Activated CD4-positive, alpha-beta memory T cell treated with anti-CD3 and anti-CD28 coated beads for 36 hours (primary cell): ENCODE results near the gene SYPL1. TPM values are rescaled to one million over a fixed set of nuclear protein-coding genes. Genes with fewer than 3 reads are reported as not detected.
A peak's percentile ranks its signal among the peaks of the same experiment; 100 is the strongest.

Experiments used
- CTCF ChIA-PET: fragments of 350-600 bp; sonication (Branson Sonifier 250); formaldehyde crosslinking; loops from one replicate; lab custom pipeline; 2021; ENCODE audit warnings: antibody characterized with exemption, inconsistent platforms; lab: Charles Lee
- POLR2A ChIA-PET: fragments of 350-600 bp; sonication (Branson Sonifier 250); formaldehyde crosslinking; loops from one replicate; lab custom pipeline; 2021; ENCODE audit warnings: antibody characterized with exemption; lab: Charles Lee
- DNase-seq: peaks from one replicate; pipeline ENCODE4 v3.0.0-alpha.2; 2020
- H3K27ac Mint-ChIP-seq: one replicate; pipeline ENCODE4 v1.8.0; 2021; ENCODE audit warnings: mixed read lengths
- H3K27me3 Mint-ChIP-seq: one replicate; pipeline ENCODE4 v1.8.0; 2021; ENCODE audit warnings: mixed read lengths
- H3K36me3 Mint-ChIP-seq: one replicate; pipeline ENCODE4 v1.8.0; 2021; ENCODE audit warnings: mixed read lengths
- H3K4me1 Mint-ChIP-seq: one replicate; pipeline ENCODE4 v1.8.0; 2021; ENCODE audit warnings: low read depth, mixed read lengths
- H3K4me3 Mint-ChIP-seq: one replicate; pipeline ENCODE4 v1.8.0; 2021; ENCODE audit warnings: mild to moderate bottlenecking, mixed read lengths
- H3K9me3 Mint-ChIP-seq: one replicate; pipeline ENCODE4 v1.8.0; 2021; ENCODE audit warnings: mixed read lengths
- intact Hi-C: fragments of 100-400 bp; cut with micrococcal nuclease; formaldehyde crosslinking; loops from one replicate; pipeline ENCODE4 v1.15.1; 2023
- total RNA-seq, 2 experiments: library from RNA; stranded (reverse); gene quantifications; one replicate each; pipeline ENCODE4 v1.2.3, GENCODE V29; 2021

SYPL1 gene
- total RNA-seq, 2 experiments from 2014 or later, result 27.4 to 29.1 TPM

- no peak for DNase-seq
- Mint-ChIP-seq H3K27me3 (peaks cover 2% of the 10 kb centered on the region), H3K9me3 (no peaks in the 10 kb centered on the region), H3K4me3 (no peak overlapping the region), H3K4me1 (peaks cover 7% of the 10 kb centered on the region), H3K36me3 (no peaks in the 10 kb centered on the region), H3K27ac (no peak overlapping the region)
- intact Hi-C loops, result no loop called here
- ChIA-PET CTCF (interaction anchor here (0.6 to 2.8 kb wide), 6 partner anchors 9 to 394 kb away, joined by 3 to 13 read pairs (median 8); no protein-coding TSS in a partner anchor), POLR2A (interaction anchor here (1.1 kb wide), 1 partner anchor 399 kb away, joined by 3 read pairs; no protein-coding TSS in a partner anchor)
These were observed 64.9 kb downstream of the SYPL1 start for GRCh38 chr7:106047184-106047583.

DNA sequence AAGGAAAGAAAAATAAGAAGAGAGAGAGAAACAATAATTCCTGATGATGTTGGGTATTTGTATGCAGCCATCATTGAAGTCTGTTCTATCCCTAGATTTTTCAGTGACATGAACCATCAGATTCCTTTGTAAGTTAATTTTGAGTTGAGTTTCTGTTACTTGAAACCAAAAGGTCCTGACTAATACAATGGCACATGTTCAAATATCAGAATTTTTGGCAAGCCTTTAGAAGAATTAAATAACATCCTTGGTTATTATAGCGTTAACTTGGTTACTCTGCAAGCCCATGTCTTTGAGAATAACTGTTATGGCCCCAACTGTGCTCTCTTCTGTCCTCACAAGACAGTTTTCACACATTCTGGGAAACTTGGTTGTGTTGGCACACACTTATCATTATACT lies 66.5 kb downstream of the SYPL1 start:
- no peaks in the 10 kb centered on the region for H3K36me3 Mint-ChIP-seq
- CTCF ChIA-PET, result interaction anchor here (1.9 to 10.4 kb wide), 3 partner anchors 109 to 389 kb away, joined by 7 to 149 read pairs (median 12); no protein-coding TSS in a partner anchor
- intact Hi-C loops, result no loop called here
- H3K4me1 Mint-ChIP-seq, result peaks cover 18% of the 10 kb centered on the region
- no peaks in the 10 kb centered on the region for H3K9me3 Mint-ChIP-seq
- POLR2A ChIA-PET, result interaction anchor here (0.5 kb wide), 1 partner anchor 40 kb away, joined by 4 read pairs; no protein-coding TSS in a partner anchor
- H3K4me3 Mint-ChIP-seq, result no peak overlapping the region
- peaks cover 2% of the 10 kb centered on the region for H3K27me3 Mint-ChIP-seq
- DNase-seq, result no peak
- H3K27ac Mint-ChIP-seq, result no peak overlapping the region

DNA sequence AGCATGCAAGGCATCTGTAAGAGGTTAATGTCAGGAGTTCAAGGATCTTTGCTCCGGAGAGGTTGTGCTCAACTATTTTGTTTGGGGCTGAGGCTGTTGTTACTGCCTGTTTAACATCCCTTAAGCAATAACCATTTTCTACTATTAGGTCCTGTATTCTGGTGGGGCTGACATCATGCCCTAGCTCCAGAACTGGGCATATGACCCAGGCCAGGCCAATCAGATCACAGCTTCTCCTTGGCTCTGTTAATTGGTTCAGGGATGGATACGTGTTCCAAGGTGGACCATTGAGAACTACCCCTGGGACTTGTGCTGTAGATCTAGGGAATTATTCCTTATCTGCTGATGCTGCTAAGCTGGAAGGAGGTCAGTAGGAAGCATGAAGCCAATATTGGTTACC lies 67.0 kb downstream of the SYPL1 start:
- no peak overlapping the region for H3K4me3 Mint-ChIP-seq
- H3K9me3 Mint-ChIP-seq, result no peaks in the 10 kb centered on the region
- CTCF ChIA-PET, result interaction anchor here (0.9 to 10.4 kb wide), 6 partner anchors 14 to 388 kb away, joined by 3 to 149 read pairs (median 10); no protein-coding TSS in a partner anchor
- H3K4me1 Mint-ChIP-seq, result peaks cover 22% of the 10 kb centered on the region
- no peaks in the 10 kb centered on the region for H3K36me3 Mint-ChIP-seq
- intact Hi-C loops, result no loop called here
- H3K27ac Mint-ChIP-seq, result no peak overlapping the region
- DNase-seq, result no peak
- POLR2A ChIA-PET, result interaction anchor here (0.5 kb wide), 1 partner anchor 40 kb away, joined by 4 read pairs; no protein-coding TSS in a partner anchor
- peaks cover 2% of the 10 kb centered on the region for H3K27me3 Mint-ChIP-seq

GRCh38 chr7:106042196-106042611 lies 69.9 kb downstream of the SYPL1 start:
- Mint-ChIP-seq H3K4me3 (no peak overlapping the region), H3K27ac (peak overlapping the region; percentile 36), H3K36me3 (no peaks in the 10 kb centered on the region), H3K27me3 (peaks cover 2% of the 10 kb centered on the region), H3K9me3 (no peaks in the 10 kb centered on the region), H3K4me1 (peaks cover 23% of the 10 kb centered on the region)
- CTCF ChIA-PET, result interaction anchor here (0.6 to 10.4 kb wide), 27 partner anchors 9 to 475 kb away, joined by 3 to 149 read pairs (median 3); no protein-coding TSS in a partner anchor
- no peak for DNase-seq
- POLR2A ChIA-PET, result no interaction called here
- intact Hi-C loops, result loop anchor here (1.0 to 2.0 kb wide), 4 partner anchors 20 to 385 kb away; no protein-coding TSS in a partner anchor

- Mint-ChIP-seq H3K9me3 (no peaks in the 10 kb centered on the region), H3K27me3 (peaks cover 2% of the 10 kb centered on the region), H3K4me3 (no peak overlapping the region), H3K4me1 (peaks cover 23% of the 10 kb centered on the region), H3K27ac (no peak overlapping the region), H3K36me3 (no peaks in the 10 kb centered on the region)
- DNase-seq, result peak; percentile 52
- ChIA-PET CTCF (interaction anchor here (0.6 to 10.4 kb wide), 13 partner anchors 10 to 397 kb away, joined by 3 to 149 read pairs (median 12); no protein-coding TSS in a partner anchor), POLR2A (no interaction called here)
- intact Hi-C loops, result loop anchor here (2.0 kb wide), 1 partner anchor 106 kb away; no protein-coding TSS in a partner anchor
These were observed 70.9 kb downstream of the SYPL1 start for GRCh38 chr7:106041140-106041717.

Other genes starting within 250 kb of the SYPL1 start
- 10 to 100 TPM; 12.4 to 13.3 TPM for gene ATXN7L1, start 235.7 kb downstream of the SYPL1 start, total RNA-seq
- under 1 TPM; 0.57 to 0.85 TPM for gene CDHR3, start 149.0 kb downstream of the SYPL1 start, total RNA-seq
- 100 to 1,000 TPM; 543 to 552 TPM for gene NAMPT, start 172.7 kb upstream of the SYPL1 start, total RNA-seq